WTC11 (cell line): ENCODE data around the gene UQCC3.

ENCODE experiments used
- CREB1 ChIP-seq: sonication (generic); formaldehyde crosslinking; IDR thresholded peaks from 2 replicates; pipeline ENCODE4 v1.8.0; 2023; ENCODE audit warnings: mild to moderate bottlenecking, missing genetic modification reagents
- CTCF ChIP-seq: fragments of 200-600 bp; IDR thresholded peaks from 2 replicates; pipeline ENCODE4 v1.8.0; 2022; ENCODE audit warnings: antibody characterized with exemption
- ETV6 ChIP-seq: sonication (generic); formaldehyde crosslinking; IDR thresholded peaks from 2 replicates; pipeline ENCODE4 v1.8.1; 2022; ENCODE audit warnings: mild to moderate bottlenecking, missing genetic modification reagents
- JUN ChIP-seq: sonication (generic); formaldehyde crosslinking; IDR thresholded peaks from 2 replicates; pipeline ENCODE4 v1.8.0; 2023; ENCODE audit warnings: mild to moderate bottlenecking, missing genetic modification reagents
- NR1H2 ChIP-seq: sonication (generic); formaldehyde crosslinking; IDR thresholded peaks from 2 replicates; pipeline ENCODE4 v1.9.0; 2021; ENCODE audit warnings: mild to moderate bottlenecking, moderate library complexity, missing genetic modification reagents
- TCF7 ChIP-seq: sonication (generic); formaldehyde crosslinking; IDR thresholded peaks from 2 replicates; pipeline ENCODE4 v1.8.0; 2022; ENCODE audit warnings: mild to moderate bottlenecking, low read depth, missing genetic modification reagents, moderate library complexity
- ZNF416 ChIP-seq: fragments of 250-450 bp; sonication (Bioruptor Pico); IDR thresholded peaks from 2 replicates; pipeline ENCODE4 v1.9.0; 2021; ENCODE audit warnings: mild to moderate bottlenecking, inconsistent platforms
- ZNF512 ChIP-seq: sonication (generic); formaldehyde crosslinking; IDR thresholded peaks from 2 replicates; pipeline ENCODE4 v1.8.1; 2022; ENCODE audit warnings: missing genetic modification reagents, borderline replicate concordance
- ZNF532 ChIP-seq: fragments of 250-450 bp; sonication (Bioruptor Pico); IDR thresholded peaks from 2 replicates; pipeline ENCODE4 v1.9.0; 2021; ENCODE audit warnings: mild to moderate bottlenecking, borderline replicate concordance

- no peak for TF ChIP-seq JUN (CRISPR knock-in tag)
- TF ChIP-seq CTCF, result no peak
- TF ChIP-seq NR1H2 (CRISPR knock-in tag), result no peak
- TF ChIP-seq ZNF532 (CRISPR knock-in tag), result no peak
- no peak for TF ChIP-seq CREB1 (CRISPR knock-in tag)
- TF ChIP-seq TCF7 (CRISPR knock-in tag), result no peak
- TF ChIP-seq ETV6 (CRISPR knock-in tag), result no peak
- TF ChIP-seq ZNF416, result no peak
- no peak for TF ChIP-seq ZNF512 (CRISPR knock-in tag)
Measured at GRCh38 chr11:62649486-62649885, 22.0 kb upstream of the UQCC3 start.
